Hippocampal formation (tissue), 2 donors: Measurements from ENCODE around the gene SPATA19.

Experiments used
- DNase-seq, 2 donors: peaks; one replicate each; lab custom pipeline; 2025; lab: John Stamatoyannopoulos, UW

The SPATA19 gene

GRCh38 chr11:133835593-133836548, 9.4 kb downstream of the SPATA19 start:
- no peak for DNase-seq

- peak; percentile 33 to 47 for DNase-seq
Measured at GRCh38 chr11:133834682-133835592, 10.4 kb downstream of the SPATA19 start.

- DNase-seq: no peak
Measured at GRCh38 chr11:133833898-133834681, 11.2 kb downstream of the SPATA19 start.

GRCh38 chr11:133832991-133833897, 12.1 kb downstream of the SPATA19 start:
- DNase-seq: no peak

- no peak for DNase-seq
Measured at GRCh38 chr11:133832096-133832990, 13.0 kb downstream of the SPATA19 start.

- no peak for DNase-seq
Measured at GRCh38 chr11:133830931-133831907, 14.1 kb downstream of the SPATA19 start.

- DNase-seq: no peak
Measured at GRCh38 chr11:133829566-133829965, 15.7 kb downstream of the SPATA19 start.

GRCh38 chr11:133828871-133829270, 16.4 kb downstream of the SPATA19 start:
- no peak for DNase-seq

GRCh38 chr11:133827556-133827955, 17.8 kb downstream of the SPATA19 start:
- DNase-seq: no peak

GRCh38 chr11:133826866-133827265, 18.4 kb downstream of the SPATA19 start:
- DNase-seq: no peak

- DNase-seq: no peak
Measured at GRCh38 chr11:133825666-133826065, 19.6 kb downstream of the SPATA19 start.

- DNase-seq: no peak
Measured at GRCh38 chr11:133825156-133825555, 20.2 kb downstream of the SPATA19 start.

GRCh38 chr11:133824593-133824992, 20.7 kb downstream of the SPATA19 start:
- no peak for DNase-seq

- DNase-seq: no peak
Measured at GRCh38 chr11:133823614-133824013, 21.7 kb downstream of the SPATA19 start.

- DNase-seq: no peak
Measured at GRCh38 chr11:133823211-133823610, 22.1 kb downstream of the SPATA19 start.

- peak; percentile 44 to 47 for DNase-seq
Measured at GRCh38 chr11:133821776-133822175, 23.5 kb downstream of the SPATA19 start.

- no peak for DNase-seq
Measured at GRCh38 chr11:133819746-133820315, 25.5 kb downstream of the SPATA19 start.

- DNase-seq: no peak
Measured at GRCh38 chr11:133819114-133819513, 26.2 kb downstream of the SPATA19 start.
